ENCODE results near the gene EEPD1.
"Not testable (repeated sequence)": the region's sequence is repeated elsewhere in the genome, so short reads cannot be mapped to it uniquely, and the experiment has no call there.

EEPD1 gene

GRCh38 chr7:36152756-36153570 lies at the start of gene EEPD1:
TSS of gene EEPD1 (plus strand) at chr7:36153254. CDS start at chr7:36154325, 1,071 bp downstream.
- DNase-seq (ENCODE audit: low spot score), result peak; percentile 97

- no peak for DNase-seq (ENCODE audit: low spot score)
These were observed 49.1 kb upstream of the EEPD1 start for GRCh38 chr7:36103837-36104561.

DNA sequence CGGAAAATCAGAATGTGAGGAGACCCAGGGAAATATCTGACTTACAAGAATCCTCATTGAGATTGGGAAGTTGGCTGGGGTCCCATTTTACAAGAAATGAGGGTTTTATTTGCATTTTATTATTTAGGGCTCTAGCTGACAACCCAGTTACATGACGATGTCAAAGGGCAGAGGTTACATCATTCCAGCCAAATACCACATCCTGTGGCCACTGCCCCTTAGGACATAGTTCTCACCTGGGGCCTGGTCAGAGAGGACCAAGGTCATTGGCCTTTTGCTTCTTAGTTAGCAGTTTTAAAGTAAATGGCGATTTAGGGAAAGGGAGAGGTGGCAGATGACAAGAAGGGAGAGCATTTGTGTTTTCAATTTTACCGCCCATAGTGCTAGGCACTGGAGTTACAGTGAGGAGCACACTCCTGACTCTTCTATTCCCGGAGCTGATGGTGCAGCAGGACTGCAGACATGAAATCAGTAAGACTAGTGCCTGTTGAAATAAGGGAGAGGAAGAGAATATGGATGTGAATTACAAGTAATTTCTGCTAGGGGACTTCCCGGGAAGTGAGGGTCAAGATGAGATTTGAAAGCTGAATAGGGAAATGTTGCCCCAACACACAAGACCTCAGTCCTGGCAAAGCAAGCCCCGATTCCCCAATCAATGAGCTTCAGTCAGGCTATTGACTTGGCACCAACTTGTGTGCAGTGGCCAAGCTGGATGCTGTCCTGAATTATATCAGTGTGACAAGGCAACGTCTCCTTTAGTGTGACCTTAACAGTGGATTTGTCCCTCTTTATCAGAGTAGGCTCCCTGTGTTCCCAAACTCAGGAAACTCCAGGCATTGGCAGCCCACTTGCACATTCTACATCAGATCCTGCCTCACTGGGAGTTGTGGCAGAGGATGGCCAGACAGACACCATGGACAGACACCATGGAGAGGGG lies 45.8 kb upstream of the EEPD1 start:
- DNase-seq (ENCODE audit: low spot score), result not testable (repeated sequence)

GRCh38 chr7:36107926-36108631 lies 45.0 kb upstream of the EEPD1 start:
- DNase-seq (ENCODE audit: low spot score), result no peak

DNA sequence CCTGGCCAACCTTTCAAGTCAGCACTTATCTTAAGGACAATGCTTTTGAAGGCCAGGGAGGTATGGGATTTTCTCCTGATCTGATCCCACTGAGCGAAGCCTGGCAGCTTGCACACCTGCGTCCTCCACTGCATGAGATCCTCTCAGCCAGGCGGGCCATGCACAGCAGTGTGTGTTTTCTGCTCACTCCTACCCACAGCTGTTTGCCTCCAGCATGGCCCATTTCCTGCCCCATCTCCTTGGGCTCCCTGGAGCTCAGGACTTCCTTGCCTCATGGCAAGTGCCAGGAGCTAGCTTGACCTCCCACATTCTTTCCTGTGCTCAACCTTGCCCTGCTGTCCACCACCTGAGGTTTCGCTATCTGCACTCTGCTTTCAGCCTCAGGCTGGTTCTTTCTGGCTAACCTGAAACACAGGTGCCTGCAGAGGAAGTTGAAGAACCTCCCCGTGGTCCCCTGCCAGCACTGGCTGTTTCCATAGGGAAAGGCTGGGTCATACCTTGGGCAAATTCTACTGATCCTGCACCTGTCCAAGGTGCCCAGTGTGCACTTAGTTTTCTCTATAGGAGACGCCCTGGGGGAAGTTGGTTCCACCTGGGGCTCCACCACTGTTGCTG lies 43.9 kb upstream of the EEPD1 start:
- no peak for DNase-seq (ENCODE audit: low spot score)

GRCh38 chr7:36110584-36110983 lies 42.5 kb upstream of the EEPD1 start:
- no peak for DNase-seq (ENCODE audit: low spot score)

DNA sequence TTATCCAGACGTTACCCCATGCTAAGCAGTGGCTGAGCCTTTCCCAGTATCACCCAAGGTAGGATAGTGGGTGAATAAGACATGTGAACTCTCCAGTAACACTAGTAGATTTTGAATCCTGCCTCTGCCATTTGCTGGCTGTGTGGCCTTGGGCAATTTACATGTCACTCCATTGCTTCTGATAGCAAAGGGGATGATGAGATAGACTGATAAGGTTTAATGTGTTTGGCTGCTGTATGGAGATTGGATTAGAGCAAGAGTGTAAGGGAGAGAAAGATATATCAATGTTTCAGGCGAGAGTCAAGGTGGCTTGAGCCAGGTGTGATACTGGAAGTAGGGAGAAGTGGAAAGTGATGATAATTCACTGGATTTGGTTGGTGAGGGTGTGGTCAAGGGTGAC lies 40.1 kb upstream of the EEPD1 start:
- no peak for DNase-seq (ENCODE audit: low spot score)

DNA sequence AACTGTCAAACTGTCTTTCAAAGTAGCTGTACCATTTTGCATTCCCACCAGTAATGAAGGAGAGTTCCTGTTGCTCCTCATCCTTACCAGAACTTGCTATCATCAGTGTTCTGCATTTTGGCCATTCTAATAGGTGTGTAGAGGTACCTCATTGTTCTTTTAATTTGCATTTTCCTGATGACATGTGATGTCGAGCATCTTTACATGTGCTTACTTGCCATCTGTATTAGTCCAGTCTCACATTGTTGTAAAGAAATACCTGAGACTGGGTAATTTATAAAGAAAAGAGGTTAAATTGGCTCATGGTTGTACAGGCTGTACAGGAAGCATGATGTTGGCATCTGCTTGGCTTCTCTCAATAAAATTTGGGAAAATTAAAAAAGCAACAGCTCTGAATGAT lies 38.7 kb upstream of the EEPD1 start:
- no peak for DNase-seq (ENCODE audit: low spot score)

- no peak for DNase-seq (ENCODE audit: low spot score)
These were observed 37.4 kb upstream of the EEPD1 start for GRCh38 chr7:36115448-36116321.

- DNase-seq (ENCODE audit: low spot score), result no peak
These were observed 36.5 kb upstream of the EEPD1 start for GRCh38 chr7:36116347-36117202.

GRCh38 chr7:36117203-36117840 lies 35.7 kb upstream of the EEPD1 start:
- DNase-seq (ENCODE audit: low spot score), result no peak

DNA sequence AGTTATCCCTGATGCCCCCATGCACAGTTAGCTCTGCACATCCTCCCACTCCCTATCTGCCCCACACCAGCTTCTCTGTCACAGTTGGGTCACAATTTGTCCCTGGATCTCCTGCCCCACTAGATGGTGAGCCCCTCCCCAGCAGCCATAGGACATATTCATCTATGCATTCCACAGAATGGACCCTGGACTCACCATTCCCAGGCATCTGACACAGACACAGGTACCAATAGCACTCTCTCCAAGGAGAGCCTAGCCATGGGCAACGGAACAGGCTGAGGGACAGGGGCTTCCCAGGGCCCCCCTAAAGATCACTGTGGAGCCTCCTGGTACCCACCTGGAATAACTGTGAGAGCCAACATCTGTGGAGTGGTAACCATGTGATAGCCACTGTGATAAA lies 34.7 kb upstream of the EEPD1 start:
- no peak for DNase-seq (ENCODE audit: low spot score)

DNA sequence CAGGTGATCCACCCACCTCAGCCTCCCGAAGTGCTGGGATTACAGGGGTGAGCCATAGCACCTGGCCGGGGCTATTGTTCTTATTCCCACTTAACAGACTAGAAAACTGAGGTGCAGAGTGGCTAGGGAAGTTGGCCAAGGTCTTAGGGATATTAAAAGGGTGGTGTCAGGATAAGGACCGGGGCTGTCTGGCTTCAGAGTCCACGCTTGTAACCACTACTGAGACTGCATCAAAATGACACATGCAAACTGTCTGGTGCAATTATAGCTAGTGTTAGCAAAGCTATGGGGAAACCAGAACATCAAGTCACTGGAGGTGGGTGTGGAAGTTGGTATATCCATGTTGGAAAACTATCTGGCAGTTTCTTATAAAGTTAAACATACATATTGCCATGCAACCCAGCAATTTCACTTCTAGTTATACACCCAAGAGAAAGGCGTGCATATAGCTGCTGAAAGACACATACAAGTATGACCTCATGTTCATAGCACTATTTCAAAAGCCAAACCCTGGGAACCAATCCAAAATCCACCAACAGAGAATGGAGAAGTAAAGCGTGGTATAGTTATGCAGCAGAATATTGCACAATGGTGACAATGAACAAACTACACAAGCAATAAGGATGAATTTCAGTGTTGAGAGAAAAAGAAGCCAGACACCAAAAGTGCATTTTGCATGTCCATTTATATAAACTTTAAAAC lies 33.9 kb upstream of the EEPD1 start:
- no peak for DNase-seq (ENCODE audit: low spot score)

DNA sequence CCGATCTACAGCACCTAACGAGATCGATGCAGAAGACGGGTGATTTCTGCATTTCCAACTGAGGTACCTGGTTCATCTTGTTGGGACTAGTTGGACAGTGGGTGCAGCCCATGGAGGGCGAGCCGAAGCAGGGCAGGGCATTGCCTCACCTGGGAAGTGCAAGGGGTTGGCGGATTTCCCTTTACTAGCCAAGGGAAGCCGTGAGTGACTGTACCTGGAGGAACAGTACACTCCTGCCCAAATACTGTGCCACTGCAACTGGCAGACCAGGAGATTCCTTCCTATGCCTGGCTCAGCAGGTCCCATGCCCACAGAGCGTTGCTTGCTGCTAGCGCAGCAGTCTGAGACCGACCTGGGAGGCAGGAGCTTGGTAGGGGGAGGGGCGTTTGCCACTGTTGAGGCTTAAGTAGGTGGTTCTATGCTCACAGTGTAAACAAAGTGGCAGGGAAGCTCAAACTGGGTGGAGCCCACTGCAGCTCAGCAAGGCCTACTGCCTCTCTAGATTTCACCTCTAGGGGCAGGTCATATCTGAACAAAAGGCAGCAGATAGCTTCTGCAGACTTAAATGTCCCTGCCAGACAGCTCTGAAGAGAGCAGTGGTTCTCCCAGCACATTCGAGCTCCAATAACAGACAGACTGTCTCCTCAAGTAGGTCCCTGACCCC lies 32.9 kb upstream of the EEPD1 start:
- DNase-seq (ENCODE audit: low spot score), result not testable (repeated sequence)

DNA sequence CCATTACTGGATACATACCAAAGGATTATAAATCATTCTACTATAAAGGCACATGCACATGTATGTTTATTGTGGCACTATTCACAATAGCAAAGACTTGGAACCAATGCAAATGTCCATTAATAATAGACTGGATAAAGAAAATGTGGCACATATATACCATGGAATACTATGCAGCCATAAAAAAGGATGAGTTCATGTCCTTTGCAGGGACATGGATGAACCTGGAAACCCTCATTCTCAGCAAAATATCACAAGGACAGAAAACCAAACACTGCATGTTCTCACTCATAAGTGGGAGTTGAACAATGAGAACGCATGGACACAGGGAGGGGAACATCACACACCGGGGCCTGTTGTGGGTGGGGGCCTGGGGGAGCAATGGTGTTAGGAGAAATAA lies 27.4 kb upstream of the EEPD1 start:
- DNase-seq (ENCODE audit: low spot score), result not testable (repeated sequence)

GRCh38 chr7:36127075-36127740 lies 25.8 kb upstream of the EEPD1 start:
- DNase-seq (ENCODE audit: low spot score), result no peak

GRCh38 chr7:36128448-36129047 lies 24.5 kb upstream of the EEPD1 start:
- DNase-seq (ENCODE audit: low spot score), result no peak

Data from hematopoietic multipotent progenitor cell treated with erythropoietin and hydrocortisone succinate and interleukin-3 and kit ligand, for 17 days (in vitro differentiated cells).